Measurements from ENCODE around the gene PLET1.
A peak's percentile ranks its signal among the peaks of the same experiment; 100 is the strongest.

The PLET1 gene

DNA sequence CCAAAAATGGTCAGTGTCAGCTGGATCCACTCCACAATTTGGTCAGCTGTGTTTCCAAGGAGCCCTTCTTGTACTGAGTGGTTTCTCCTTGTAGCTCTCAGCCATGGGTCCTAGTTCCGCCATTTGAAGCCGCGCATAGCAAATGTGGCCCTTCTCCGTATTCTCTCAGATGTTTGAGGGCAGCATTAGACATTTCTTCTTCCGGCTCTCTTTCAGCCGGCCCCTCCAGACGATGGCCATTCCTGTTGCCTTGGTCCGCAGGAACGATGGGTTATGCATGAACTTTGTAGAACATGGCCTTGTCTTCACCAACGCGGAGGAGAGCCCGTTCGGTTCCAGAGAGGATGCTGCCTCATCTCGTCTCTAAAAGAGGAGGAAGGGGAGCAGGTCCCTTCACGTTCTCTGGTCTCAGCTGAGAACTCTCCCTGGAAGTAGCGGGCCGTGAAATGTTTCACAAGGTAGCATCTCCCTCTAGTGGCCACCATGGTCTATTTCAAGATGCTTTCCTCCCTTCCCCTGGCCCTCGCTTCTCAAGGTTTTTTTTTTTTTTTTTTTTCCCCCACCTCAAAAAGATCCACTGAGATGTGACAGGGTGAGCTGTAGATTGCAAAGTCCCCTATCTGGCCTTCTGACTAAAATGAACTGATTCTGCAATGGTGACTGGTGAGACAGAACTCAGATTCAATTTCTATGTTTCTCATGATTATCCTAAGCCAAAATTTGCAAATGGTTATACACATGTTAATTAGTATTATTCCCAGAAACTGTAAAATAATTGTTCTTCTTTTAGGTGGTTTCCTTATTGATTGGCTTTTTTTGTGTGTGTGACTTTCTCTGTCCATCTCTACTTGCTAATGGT, 19.8 kb upstream of the PLET1 start:
- DNase-seq, result peak; percentile 79

DNA sequence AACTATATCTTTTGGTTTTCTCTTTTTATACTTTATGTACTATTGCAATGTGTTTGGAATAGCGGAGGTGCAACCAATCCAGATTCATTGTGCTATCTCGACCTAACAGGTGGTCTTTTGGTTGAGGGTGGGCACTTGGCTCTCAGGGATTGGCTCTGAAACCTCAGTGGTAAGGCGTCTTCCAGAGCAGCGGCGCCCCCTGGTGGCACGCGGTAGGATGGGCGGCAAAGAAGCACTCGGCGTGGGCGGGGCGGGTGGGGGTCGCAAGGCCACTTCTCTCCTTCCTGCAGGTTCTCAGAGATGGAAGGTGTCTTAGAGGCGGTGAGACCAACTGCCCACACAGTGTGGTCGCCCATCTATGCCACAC, 19.2 kb upstream of the PLET1 start:
- DNase-seq, result peak; percentile 45

DNA sequence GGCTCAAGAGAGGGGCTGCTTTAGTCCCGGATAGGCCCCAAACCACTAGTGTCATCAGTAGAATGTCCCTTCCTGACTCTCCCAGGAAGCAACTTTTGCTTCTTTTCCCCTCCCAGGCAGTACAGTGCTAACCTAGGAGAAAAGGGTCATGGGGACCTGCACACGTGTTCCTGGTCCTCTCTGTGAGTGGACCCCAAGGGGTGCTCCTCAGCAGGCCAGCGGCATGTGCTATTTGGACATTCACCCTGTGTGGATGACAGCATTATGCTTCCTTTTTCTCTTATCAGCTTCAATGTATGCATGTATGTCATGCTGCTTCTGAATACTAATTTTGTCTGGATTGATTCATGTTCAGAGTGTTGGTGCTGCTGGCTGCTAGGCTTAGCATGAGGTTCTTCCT, 18.1 kb upstream of the PLET1 start:
- DNase-seq, result no peak

DNA sequence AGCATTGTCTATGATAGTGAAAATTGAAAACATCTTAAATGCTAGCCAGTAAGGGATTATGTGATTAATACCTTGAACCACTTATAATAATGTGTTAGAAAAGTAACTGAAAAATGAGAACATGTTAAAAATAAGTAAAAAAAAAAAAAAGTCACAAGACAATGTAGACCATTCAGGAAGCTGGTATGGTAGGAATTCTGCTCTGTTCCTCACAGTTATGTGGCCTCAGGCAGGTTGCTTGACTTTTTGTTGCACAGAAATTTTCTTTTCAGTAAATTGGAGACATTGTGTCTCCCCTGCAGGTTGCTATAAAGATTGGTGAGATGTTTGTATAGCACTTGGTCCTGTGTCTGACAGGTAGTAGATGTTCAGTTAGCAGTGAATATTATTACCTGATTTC, 17.3 kb upstream of the PLET1 start:
- DNase-seq, result peak; percentile 58

DNA sequence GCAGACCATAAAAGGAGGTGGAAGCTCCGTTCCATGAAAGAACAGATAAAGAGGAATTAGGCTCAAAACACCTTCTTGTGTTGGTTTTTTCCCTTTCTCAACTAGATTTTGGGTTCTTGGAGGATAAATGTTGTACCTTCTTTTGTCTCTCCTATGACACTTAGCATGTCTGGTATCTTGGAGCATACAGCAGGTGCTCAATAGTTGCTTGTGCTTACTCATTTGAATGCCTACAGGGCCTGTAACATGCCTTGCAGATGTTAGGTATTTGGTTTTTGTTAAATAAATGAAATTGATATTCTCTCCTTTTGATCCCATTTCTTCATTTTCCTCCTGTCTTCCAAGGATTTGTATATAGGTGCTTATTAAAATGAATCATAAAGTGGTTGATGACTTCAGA, 16.4 kb upstream of the PLET1 start:
- no peak for DNase-seq

DNA sequence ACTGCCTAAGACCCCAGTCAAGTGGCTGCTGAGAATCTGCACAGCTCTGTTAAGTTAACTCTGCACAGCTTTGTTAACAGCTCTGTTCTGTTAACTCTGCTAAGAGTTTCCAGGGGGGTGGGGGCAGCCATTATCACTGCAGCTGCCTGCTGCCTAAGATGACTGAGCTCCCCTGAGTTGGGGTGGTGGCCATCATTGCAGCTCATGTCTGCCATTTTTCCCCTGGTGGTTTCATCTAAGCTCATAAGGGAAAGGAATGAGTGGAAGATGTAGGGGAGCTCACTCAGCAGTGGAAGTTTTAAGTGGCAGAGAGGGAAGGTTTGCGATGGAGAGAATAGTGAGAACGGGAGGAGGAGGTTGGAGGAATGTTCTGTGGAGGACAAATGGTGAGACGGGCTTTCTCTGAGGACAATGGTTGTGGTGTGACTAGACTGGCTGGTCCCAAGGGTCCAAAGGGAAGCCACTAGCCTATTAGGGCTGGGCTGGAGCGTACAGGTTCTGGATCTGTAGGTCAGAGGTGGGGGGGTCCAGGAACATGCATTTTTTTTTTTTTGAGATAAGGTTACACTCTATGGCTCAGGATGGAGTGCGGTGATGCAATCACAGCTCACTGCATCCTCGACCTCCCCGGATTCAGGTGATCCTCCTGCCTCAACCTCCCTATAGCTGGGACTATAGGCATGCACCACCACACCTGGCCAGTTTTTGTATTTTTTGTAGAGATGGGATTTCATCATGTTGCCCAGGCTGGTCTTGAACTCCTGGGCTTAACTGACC, 13.5 kb upstream of the PLET1 start:
- DNase-seq, result no peak

DNA sequence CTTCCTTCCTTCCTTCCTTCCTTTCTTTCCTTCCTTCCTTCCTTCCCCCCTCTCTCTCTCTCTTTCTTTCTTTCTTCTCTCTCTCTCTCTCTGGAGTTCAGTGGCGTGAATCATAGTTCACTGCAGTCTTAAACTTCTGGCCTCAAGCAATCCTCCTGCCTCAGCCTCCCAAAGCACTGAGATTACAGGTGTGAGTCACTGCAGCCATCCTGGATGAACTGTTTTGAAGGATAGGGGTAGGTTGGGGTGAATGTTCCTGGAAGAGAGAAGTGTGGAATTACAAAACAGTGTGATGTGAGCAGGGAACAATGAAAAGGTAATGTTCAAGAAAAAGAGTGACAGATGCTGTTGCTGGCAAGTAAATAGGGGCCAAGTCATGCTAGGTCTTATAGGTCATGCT, 12.4 kb upstream of the PLET1 start:
- DNase-seq, result no peak

DNA sequence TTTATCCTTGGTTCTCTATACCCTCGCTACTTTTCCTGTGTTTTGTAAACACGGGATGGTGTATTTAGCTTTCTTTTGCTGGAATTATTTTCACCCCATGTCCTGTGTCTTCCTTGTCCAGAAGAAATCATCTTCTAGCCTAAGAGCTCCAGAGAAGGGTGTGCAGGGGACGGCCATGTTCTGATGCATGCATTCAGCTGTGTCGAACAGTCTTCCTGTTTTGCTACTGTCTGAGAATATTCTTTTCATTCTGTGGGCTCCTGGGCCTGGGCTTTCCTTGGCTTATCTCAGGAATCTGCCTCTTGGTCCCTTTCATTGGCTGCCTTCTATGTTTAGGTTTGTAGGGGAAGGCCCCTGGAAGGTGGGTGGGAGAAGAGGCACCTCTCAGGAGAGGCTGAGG, 10.6 kb upstream of the PLET1 start:
- DNase-seq, result no peak

DNA sequence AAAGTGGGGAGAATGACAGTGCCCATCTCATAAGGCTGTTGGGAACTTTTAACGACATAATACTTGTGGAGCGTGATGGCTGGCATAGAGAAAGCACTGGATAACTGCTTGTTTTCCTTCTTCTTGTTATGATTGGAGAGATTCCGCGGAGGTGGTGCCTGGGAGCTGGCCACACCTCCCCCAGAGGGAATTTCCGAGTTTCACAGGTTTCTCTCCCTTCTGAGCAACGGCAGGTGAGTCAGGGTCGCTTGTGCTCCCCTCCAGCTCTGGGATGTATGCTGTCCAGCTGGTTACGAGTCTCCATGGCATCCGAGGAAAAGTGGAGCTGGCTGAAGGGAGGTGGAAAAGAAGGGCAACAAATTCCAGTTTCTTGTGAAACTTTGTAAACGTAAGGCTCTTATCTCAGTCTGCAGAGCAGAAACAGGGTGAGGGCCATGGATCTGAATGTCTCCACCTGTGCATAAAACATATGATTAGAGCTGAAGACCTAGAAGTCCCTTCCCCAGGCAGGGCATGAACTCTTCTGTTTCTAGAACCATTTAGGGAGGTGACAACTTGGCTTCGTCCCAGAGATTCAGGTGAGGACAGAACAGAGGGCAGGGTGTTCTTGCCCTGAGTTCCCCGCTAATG, 10.0 kb upstream of the PLET1 start:
- DNase-seq, result no peak

DNA sequence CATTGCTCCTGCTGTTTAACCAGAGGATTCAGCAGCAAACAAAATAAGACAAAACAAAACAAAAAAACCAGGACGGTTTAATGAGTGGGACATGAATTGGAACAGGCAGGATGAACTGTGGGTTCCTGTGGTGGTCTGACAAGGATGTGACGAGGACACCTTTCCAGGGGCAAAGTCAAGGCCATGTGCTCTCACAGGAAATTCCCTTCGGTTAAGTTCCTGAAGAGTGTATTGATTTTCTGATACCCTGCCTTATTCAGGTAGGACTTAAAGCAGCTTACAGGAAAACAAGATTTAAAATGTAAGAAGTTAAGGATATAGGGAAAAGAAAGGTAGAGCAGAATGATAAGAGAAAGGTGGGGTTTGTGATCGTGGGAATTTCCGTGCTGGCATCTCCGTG, 8.5 kb upstream of the PLET1 start:
- DNase-seq, result no peak

DNA sequence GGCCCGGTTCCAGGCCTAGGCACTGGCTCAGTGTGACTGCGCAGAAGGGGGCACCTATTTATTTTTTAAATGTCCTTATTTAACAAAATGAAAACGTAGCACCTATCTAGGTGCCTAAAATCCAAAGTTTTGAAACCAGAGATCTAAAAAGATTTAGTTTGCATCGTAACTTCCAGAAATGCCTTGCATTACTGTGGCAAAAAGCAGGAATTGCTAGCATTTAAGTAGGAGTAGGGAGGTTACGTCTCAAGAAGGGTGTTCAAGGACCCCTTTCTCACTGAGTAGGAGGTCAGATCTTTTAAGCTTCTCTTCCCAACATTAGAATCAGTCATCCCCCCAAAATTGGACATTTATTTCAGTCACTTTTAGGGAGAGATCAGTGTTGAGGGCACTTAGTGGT, 7.7 kb upstream of the PLET1 start:
- no peak for DNase-seq

DNA sequence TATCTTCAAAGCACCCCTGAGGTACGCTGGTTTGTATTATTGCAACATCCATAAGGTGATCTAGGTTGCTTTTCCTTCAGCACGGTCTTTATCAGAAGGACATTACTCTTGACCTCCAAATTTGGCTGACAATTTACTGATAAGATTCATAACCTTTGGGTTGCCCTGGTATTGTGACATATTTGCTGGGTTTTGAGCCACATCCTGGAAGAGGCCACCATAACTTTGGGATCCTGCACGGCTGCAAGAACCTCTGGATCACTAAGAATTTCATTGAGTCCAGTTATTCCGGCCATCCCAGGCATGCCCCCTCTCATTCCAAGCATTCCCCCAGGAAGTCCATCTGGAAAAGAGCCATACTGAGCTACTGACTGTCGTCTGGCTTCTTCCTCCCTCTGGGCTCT, 6.5 kb upstream of the PLET1 start:
- DNase-seq, result peak; percentile 69

DNA sequence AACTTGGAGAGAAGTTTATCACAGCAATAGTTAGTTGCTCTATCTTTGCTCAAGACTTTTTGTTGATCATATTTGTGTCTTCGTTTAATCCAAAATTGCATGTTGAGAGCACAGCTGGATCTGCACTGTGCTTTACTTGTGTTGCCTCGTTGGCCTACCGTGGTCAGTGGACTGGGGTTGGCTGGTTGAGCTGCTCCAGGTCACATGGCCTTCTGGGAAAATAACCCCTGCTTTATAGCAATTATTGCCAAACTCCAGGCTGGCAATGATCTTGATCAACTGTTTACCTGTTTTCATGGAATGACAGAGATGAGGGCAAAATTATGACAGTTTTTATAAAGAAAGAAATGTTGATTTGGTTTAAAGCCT, 5.7 kb upstream of the PLET1 start:
- DNase-seq, result no peak

DNA sequence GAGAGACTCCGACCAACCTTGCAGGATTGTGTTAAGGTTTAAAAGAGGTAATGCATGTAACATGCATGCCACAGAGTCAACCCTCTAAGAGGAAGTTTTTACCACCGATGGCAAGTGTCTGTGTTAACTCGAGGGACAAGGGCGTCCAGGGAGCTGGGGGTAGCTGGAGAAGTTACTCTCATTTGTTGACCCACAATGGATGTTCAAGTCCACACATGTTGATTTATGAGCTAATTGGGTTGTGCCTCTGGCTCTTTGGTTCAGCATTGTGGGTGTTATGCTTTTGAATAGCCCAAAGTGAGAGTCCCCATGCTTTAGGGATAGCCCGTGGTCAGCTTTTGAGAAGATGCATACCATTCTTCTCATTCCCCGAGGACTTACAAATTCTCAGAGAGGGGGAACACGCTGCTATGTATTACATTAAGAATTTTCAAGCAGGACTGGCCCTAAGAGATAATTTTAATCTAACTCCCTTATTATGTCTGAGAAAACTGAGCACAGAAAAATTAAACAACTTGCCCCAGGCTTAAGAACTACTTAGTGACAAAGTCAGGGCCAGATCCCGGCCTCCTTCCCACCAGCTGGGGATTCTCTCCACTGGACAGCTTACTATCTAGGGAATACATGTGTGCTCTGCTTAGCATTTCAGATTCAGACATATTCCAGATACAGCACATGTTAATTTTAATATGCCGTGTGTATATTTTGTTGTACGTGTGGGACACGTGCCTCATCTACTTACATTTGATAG, 5.2 kb upstream of the PLET1 start:
- peak; percentile 82 for DNase-seq

DNA sequence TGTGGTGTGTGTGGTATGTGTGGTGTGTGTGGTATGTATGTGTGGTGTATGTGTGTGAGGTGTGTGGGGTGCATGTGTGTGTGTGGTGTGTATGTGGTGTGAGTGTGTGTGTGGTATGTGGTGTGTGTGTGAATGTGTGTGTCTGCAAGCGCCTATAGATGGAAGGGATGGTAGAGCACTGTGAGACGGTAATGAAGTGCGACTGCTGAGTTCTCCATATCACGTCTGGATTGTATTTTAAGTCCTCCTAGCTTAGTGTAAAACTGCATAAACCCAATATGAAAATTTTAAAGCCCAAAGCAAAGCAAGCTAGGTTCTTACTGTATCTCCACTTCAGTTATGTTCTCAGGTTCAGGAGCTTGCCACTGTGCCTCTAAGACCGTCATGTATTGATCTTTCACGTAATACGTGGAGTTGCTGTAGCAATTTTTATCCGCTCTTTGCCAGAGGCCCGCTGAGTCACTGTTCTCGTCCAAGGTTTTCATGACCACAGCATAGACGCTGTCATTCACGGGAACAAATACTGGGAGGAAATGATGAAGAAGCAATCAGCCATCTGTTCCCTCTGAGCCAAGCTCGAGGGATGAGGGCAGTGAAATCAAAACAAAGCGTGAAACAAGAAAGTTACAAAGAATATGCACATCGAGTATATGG, 5.5 kb downstream of the PLET1 start:
- peak; percentile 68 for DNase-seq

DNA sequence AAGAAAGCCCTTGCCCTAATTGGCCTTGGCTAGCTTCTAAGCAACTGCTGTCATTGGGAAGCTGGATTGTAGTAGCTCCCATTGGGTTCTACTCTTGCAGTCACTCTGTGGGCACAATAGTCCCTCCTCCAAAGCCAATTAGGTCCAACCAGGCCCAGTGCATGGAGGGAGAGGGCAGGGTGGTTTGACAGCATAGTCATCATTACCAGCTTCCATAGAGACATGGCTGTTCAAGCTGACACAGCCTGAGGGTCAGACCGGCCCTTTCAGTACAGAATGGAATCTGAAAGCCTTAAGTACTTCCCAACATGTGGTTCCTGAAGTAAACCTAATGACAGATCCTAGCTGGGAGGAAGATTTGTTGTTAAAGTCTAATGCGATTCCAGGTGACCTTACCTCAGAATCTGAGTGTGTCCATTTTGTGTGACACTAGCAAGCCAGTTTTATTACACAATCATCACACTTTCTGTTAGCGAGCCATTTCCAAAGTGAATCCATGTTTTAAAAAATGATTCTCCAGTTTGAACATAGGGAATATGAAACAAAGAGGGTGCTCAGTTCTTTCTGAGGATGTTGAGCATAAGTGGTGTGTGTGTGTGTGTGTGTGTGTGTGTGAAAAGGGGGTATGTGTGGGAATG, 6.9 kb downstream of the PLET1 start:
- no peak for DNase-seq

DNA sequence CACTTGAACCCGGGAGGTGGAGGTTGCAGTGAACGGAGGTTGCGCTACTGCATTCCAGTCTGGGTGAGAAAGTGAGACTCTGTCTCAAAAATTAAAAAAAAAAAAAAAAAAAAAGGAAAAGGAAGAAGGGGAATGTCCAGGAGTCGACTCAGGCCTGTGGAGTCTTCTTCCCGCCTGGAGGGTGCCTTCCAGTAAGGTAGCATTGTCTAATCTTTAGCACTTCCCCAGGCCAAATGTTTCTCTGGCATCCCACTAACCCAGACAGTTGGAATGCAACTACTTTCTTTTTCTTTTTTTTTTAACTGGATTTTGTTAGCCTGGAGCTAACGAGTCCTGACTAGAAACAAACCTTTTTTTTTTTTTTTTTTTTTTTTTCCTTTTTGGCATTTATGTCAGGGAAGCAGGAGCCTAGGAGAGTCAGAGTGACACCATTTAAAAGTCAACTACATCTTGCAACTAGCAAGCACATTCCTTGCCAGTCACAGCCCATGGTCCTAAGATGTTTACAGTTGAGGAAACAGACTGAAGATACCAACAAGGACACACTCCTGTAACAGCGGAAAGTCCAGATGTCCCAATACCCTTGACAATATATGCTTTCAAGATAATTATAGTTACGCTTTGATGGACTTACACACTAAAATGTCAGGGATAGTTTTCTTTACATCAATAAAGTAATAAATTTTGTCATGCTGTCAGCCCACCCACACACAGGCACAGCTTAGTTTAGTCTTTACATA, 10.6 kb downstream of the PLET1 start:
- peak; percentile 46 for DNase-seq

DNA sequence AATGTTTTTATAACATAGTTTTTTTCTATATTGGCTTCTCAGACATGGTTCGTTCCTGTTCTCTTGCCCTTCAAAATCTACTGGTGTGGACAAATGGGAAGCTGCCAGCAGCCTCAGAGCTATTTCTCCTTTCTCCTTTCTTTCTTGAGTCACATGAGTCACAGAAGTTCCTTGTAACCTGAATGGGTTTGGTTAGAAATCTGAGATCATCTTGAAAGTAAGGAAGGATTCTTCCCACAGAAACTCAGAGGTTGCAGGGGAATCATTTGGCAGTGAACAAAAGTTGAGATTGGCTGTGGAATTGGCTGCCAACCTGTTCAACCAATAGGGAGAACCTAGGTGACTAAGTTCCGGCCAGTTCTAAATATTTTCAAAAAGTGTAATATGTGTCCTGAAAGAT, 12.5 kb downstream of the PLET1 start:
- DNase-seq, result no peak

DNA sequence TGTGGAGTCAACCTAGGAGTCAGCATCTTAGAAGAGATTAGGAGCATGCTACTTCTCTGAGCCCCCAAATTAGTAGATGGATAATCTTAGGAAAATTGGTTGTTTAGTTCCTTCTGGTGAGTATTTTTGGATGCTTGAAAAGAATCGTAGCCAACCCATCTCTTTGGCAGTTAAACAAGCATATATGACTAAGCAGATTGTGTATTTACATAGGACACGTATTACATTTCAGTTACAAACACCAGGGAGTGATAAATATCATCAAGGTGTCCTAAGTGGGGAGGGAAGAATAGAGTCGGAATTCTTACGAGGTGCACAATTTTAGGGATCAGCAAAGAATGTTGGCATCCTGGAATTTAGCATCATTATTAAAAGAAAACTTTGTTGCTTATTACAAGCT, 13.5 kb downstream of the PLET1 start:
- no peak for DNase-seq

DNA sequence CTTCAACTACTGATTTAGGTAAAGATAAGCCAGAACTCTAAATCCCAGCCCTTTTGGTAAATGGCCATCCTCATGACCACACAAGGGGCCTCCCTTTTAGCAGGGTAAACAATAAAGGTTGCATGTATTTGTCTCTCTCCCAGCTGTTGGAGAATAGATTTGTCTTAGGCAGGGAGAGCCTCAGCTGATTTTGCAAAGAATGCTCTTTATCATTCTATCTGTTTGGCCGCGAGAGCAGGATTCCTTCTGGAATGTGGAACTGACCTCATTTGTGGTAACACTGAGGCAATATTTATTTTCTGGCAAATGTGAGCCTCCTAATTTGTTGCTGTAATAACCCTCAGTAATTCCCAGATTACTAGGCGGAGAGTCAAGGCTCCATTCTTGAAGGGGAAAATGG, 19.2 kb downstream of the PLET1 start:
- peak; percentile 81 for DNase-seq

DNA sequence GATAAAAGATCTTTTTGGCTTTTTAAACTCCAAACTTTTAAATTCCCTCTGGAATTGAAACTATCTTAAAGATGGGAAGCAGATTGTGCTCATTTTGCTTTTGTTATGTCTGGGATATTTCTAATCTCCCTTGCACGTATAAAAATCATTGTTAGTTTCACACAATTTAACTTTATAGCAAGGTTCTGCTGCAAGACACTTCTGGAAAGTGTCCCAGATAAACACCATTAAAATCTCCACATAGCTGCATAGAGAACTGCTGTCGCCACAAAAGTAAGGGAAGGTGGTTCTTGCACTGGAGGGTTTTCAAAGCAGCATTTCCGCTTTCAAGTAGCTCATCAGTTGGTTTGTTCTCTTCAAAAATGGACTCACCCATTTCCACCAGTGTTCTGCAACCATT, 22.6 kb downstream of the PLET1 start:
- no peak for DNase-seq

DNA sequence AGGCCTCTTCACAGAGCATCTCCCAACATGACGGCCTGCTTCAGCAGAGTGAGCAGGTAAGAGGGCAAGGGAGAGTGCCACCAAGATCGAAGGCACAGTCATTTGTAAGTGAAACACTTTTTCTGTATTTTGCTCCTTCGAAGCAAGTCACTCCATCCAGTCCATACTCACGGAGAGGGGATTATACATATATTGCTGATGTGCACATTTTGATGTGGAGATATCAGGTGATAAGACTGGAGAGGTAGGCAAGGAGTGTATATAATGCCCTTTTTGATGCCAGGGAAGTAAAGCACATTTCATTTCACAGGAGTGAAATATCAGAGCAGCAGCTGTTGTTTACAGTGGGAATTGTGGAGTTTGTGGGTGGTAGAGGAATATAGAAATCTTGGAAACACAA, 23.2 kb downstream of the PLET1 start:
- no peak for DNase-seq
